IMR-90 (cell line): ENCODE results near the gene NAV2. TPM values are rescaled to one million over a fixed set of nuclear protein-coding genes. Genes with fewer than 3 reads are reported as not detected.

Experiments used
- ATAC-seq: fragments of 200-7000 bp; cut with Tn5 transposase; 2 replicates; pipeline ENCODE4 v1.9.1; 2020; ENCODE audit warnings: low read depth, mild to moderate bottlenecking, moderate library complexity
- BruUV-seq: library from RNA; stranded (reverse); fragments of 400-500 nt; replicated peaks from 2 replicates; lab custom pipeline; 2021; lab: Mats Ljungman, UMichigan
- CTCF ChIA-PET: fragments of 300-600 bp; formaldehyde crosslinking; extraction: SDS; loops from one replicate; lab custom pipeline; 2021; ENCODE audit warnings: antibody characterized with exemption; lab: Yijun Ruan, JAX
- POLR2A ChIA-PET: fragments of 300-600 bp; sonication (Branson Sonifier 250); formaldehyde crosslinking; loops from one replicate; lab custom pipeline; 2022; ENCODE audit warnings: antibody characterized with exemption; ENCODE audit not compliant: unreplicated experiment; lab: Charles Lee
- DNase-seq: peaks from one replicate; pipeline ENCODE4 v3.0.0; 2013
- H2AFZ ChIP-seq: replicated peaks from 2 replicates; pipeline ENCODE3; 2013; ENCODE audit warnings: low read length, mild to moderate bottlenecking; ENCODE audit not compliant: poor library complexity
- H2AK5ac ChIP-seq: 2 replicates; pipeline ENCODE4 v1.6.1; 2013; ENCODE audit warnings: low read depth, low read length, inconsistent platforms
- H2AK9ac ChIP-seq: replicated peaks from 2 replicates; pipeline ENCODE3; 2013; ENCODE audit warnings: mild to moderate bottlenecking, low read depth, low read length, moderate library complexity; ENCODE audit not compliant: poor library complexity
- H2BK120ac ChIP-seq: 2 replicates; pipeline ENCODE4 v1.6.1; 2013; ENCODE audit warnings: low read depth, low read length, inconsistent platforms
- H2BK15ac ChIP-seq: 3 replicates; pipeline ENCODE4 v1.6.1; 2013; ENCODE audit warnings: low read depth, low read length, inconsistent platforms
- H2BK20ac ChIP-seq: 2 replicates; pipeline ENCODE4 v1.6.1; 2013; ENCODE audit warnings: low read depth, mild to moderate bottlenecking, inconsistent platforms, low read length, moderate library complexity
- H2BK5ac ChIP-seq: 2 replicates; pipeline ENCODE4 v1.6.1; 2013; ENCODE audit warnings: mild to moderate bottlenecking, low read depth, low read length, inconsistent platforms; ENCODE audit not compliant: poor library complexity, severe bottlenecking
- H3K14ac ChIP-seq: replicated peaks from 2 replicates; pipeline ENCODE4 v1.6.1; 2013; ENCODE audit warnings: low read depth, low read length, inconsistent platforms
- H3K18ac ChIP-seq: 2 replicates; pipeline ENCODE4 v1.6.1; 2013; ENCODE audit warnings: low read depth, low read length, control low read depth
- H3K23ac ChIP-seq: 2 replicates; pipeline ENCODE4 v1.6.1; 2013; ENCODE audit warnings: low read depth, low read length, inconsistent platforms
- H3K27ac ChIP-seq: 2 replicates; pipeline ENCODE4 v1.5.1; 2013; ENCODE audit warnings: mild to moderate bottlenecking, control low read depth, low read length; ENCODE audit not compliant: insufficient read depth
- H3K27me3 ChIP-seq: 2 replicates; pipeline ENCODE4 v1.6.1; 2013; ENCODE audit warnings: low read length; ENCODE audit not compliant: control insufficient read depth, insufficient read depth
- H3K36me3 ChIP-seq: 2 replicates; pipeline ENCODE4 v1.6.1; 2013; ENCODE audit warnings: low read length, mixed read lengths; ENCODE audit not compliant: control insufficient read depth, insufficient read depth
- H3K4ac ChIP-seq: 2 replicates; pipeline ENCODE4 v1.6.1; 2013; ENCODE audit warnings: low read depth, low read length, inconsistent platforms
- H3K4me1 ChIP-seq: 2 replicates; pipeline ENCODE4 v1.6.1; 2013; ENCODE audit warnings: low read length, mixed read lengths; ENCODE audit not compliant: control insufficient read depth, insufficient read depth
- H3K4me2 ChIP-seq: 2 replicates; pipeline ENCODE4 v1.6.1; 2013; ENCODE audit warnings: low read depth, mild to moderate bottlenecking, control low read depth, low read length, moderate library complexity
- H3K4me3 ChIP-seq: 2 replicates; pipeline ENCODE4 v1.5.1; 2013; ENCODE audit warnings: low read depth, mild to moderate bottlenecking, control low read depth, low read length, moderate library complexity; ENCODE audit not compliant: insufficient read depth
- H3K56ac ChIP-seq: 2 replicates; pipeline ENCODE4 v1.6.1; 2013; ENCODE audit warnings: low read length, inconsistent platforms; ENCODE audit not compliant: insufficient read depth; ENCODE audit errors: extremely low read depth
- H3K79me1 ChIP-seq, 2 experiments: 2 replicates each; pipeline ENCODE4 v1.6.1; 2013; ENCODE audit warnings: low read length in 2 of 2, inconsistent platforms in 1 of 2, low read depth in 1 of 2
- H3K9ac ChIP-seq: 2 replicates; pipeline ENCODE4 v1.6.1; 2013; ENCODE audit warnings: low read depth, low read length, control low read depth
- H3K9me1 ChIP-seq: 2 replicates; pipeline ENCODE4 v1.6.1; 2013; ENCODE audit warnings: low read length, inconsistent platforms; ENCODE audit not compliant: insufficient read depth
- H3K9me3 ChIP-seq: 2 replicates; pipeline ENCODE4 v1.6.1; 2013; ENCODE audit warnings: low read length; ENCODE audit not compliant: control insufficient read depth, insufficient read depth
- H4K20me1 ChIP-seq: 2 replicates; pipeline ENCODE4 v1.6.1; 2013; ENCODE audit warnings: low read length, inconsistent platforms; ENCODE audit not compliant: insufficient read depth
- H4K5ac ChIP-seq: 2 replicates; pipeline ENCODE4 v1.6.1; 2013; ENCODE audit warnings: mild to moderate bottlenecking, low read depth, low read length, control low read depth
- H4K8ac ChIP-seq, 2 experiments: 2 replicates each; pipeline ENCODE4 v1.6.1; 2013; ENCODE audit warnings: low read depth in 2 of 2, low read length in 2 of 2, control low read depth in 1 of 2, inconsistent platforms in 1 of 2
- H4K91ac ChIP-seq: 2 replicates; pipeline ENCODE4 v1.6.1; 2013; ENCODE audit warnings: low read depth, low read length, inconsistent platforms; ENCODE audit not compliant: insufficient read depth
- BHLHE40 ChIP-seq: fragments of 150-350 bp; IDR thresholded peaks from 2 replicates; pipeline ENCODE4 v1.6.1; 2016; ENCODE audit warnings: mild to moderate bottlenecking, low read depth, low read length
- CEBPB ChIP-seq: IDR thresholded peaks from 2 replicates; pipeline ENCODE4 v1.6.1; 2012; ENCODE audit warnings: low read depth, low read length, improper control_type of control experiment
- MAFK ChIP-seq: IDR thresholded peaks from 2 replicates; pipeline ENCODE4 v1.6.1; 2012; ENCODE audit warnings: low read depth, low read length, improper control_type of control experiment
- MAZ ChIP-seq: IDR thresholded peaks from 2 replicates; pipeline ENCODE4 v1.6.1; 2012; ENCODE audit warnings: low read depth, mild to moderate bottlenecking, low read length, improper control_type of control experiment, moderate library complexity, borderline replicate concordance
- MXI1 ChIP-seq: IDR thresholded peaks from 2 replicates; pipeline ENCODE4 v1.6.1; 2012; ENCODE audit warnings: low read depth, mild to moderate bottlenecking, low read length, moderate library complexity, borderline replicate concordance
- NFE2L2 ChIP-seq: fragments of 150-350 bp; IDR thresholded peaks from 2 replicates; pipeline ENCODE4 v1.6.1; 2016; ENCODE audit warnings: low read depth, mild to moderate bottlenecking, low read length
- POLR2A ChIP-seq: IDR thresholded peaks from 2 replicates; pipeline ENCODE4 v1.6.1; 2012; ENCODE audit warnings: mild to moderate bottlenecking, low read depth, low read length
- RAD21 ChIP-seq: IDR thresholded peaks from 2 replicates; pipeline ENCODE4 v1.6.1; 2012; ENCODE audit warnings: low read length, improper control_type of control experiment
- RCOR1 ChIP-seq: IDR thresholded peaks from 2 replicates; pipeline ENCODE4 v1.6.1; 2012; ENCODE audit warnings: mild to moderate bottlenecking, low read length, improper control_type of control experiment; ENCODE audit not compliant: insufficient replicate concordance
- RFX5 ChIP-seq: IDR thresholded peaks from 2 replicates; pipeline ENCODE4 v1.8.0; 2012; ENCODE audit warnings: low read depth, mild to moderate bottlenecking, low read length, moderate library complexity
- SMC3 ChIP-seq: fragments of 150-350 bp; IDR thresholded peaks from 2 replicates; pipeline ENCODE4 v1.6.1; 2016; ENCODE audit warnings: low read depth, mild to moderate bottlenecking, antibody characterized with exemption, low read length, moderate library complexity
- WGBS, 2 experiments: methylation state at CpG; one replicate each; pipeline versions ENCODE4 v1.1.5 to v1.1.7; 2013; ENCODE audit warnings: missing lambda C conversion rate in 2 of 2; ENCODE audit not compliant: insufficient read length in 1 of 2; ENCODE audit errors: extremely low coverage in 2 of 2; 5-methylcytosine and 5-hydroxymethylcytosine counted together
- dilution Hi-C: fragments of 300-500 bp; cut with HindIII; formaldehyde crosslinking; loops from one replicate; pipeline ENCODE4 v1.14.3; 2018; ENCODE audit warnings: low sequenced_read_pairs; ENCODE audit not compliant: unreplicated experiment
- in situ Hi-C: fragments of 300-500 bp; cut with MboI; formaldehyde crosslinking; loops from 3 replicates; pipeline ENCODE4 v1.14.3; 2019; ENCODE audit warnings: low sequenced_read_pairs, inconsistent platforms, mixed read lengths
- intact Hi-C: fragments of 100-400 bp; cut with micrococcal nuclease; formaldehyde crosslinking; loops from 2 replicates; pipeline ENCODE4 v1.10.0; 2022
- polyA plus RNA-seq, 3 experiments: library from polyadenylated mRNA; depleted of rRNA; stranded (reverse); fragments of >200 nt; gene quantifications; 2 replicates each; pipeline ENCODE4 v1.2.3, GENCODE V29; 2012; ENCODE audit warnings: low replicate concordance in 1 of 3
- total RNA-seq: library from RNA; depleted of rRNA; stranded (reverse); fragments of >200 nt; gene quantifications from 2 replicates; pipeline ENCODE4 v1.2.3, GENCODE V29; 2012
- TF ChIP-seq, protein P1 (sequence below): conservative IDR thresholded peaks from 2 replicates; pipeline ENCODE4 v1.5.1; 2012; ENCODE audit warnings: mild to moderate bottlenecking, low read depth, low read length, improper control_type of control experiment
- TF ChIP-seq, protein P2 (sequence below): fragments of 150-350 bp; IDR thresholded peaks from 2 replicates; pipeline ENCODE4 v1.6.1; 2016; ENCODE audit warnings: low read depth, mild to moderate bottlenecking, low read length, moderate library complexity, borderline replicate concordance
- TF ChIP-seq, protein P3 (sequence below): fragments of 150-350 bp; IDR thresholded peaks from 2 replicates; pipeline ENCODE4 v1.6.1; 2017; ENCODE audit warnings: mild to moderate bottlenecking, antibody characterized with exemption, low read length, low read depth

Gene NAV2
- total and polyA plus RNA-seq, 2 of the 4 experiments (the other 2 are of a cell fraction), result 4.5 to 12.6 TPM

DNA sequence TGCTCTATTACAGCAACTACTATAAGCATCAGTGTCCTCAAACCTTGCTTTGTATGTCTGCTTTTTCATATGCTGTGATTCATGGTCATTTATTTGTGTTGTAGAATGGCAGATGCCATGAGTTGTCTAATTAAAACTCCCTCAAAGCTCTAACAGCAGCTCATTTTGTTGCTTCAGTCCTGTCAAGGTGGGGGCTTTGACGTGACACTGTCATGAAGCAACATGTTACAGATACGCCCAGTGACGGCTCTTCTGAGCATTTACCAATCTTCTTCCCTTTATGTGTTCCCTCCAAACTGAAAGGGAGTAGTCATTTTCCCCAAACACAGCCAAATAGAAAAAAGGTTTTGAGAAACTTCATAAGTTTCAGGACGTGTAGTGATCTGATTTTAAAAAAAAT, 340.9 kb downstream of the NAV2 start:
- peaks cover 4 to 7% of the 10 kb centered on the region in 2 experiments; a peak in 2 of 4 replicates for H3K79me1 ChIP-seq
- H3K27ac ChIP-seq, result no peak overlapping the region
- H3K4me2 ChIP-seq, result no peak overlapping the region
- H2BK120ac ChIP-seq, result no peak overlapping the region
- peaks cover 20% of the 10 kb centered on the region for H3K4me1 ChIP-seq
- H3K23ac ChIP-seq, result no peak overlapping the region
- intact Hi-C loops, result no loop called here
- H3K9me3 ChIP-seq, result no peaks in the 10 kb centered on the region
- H2BK20ac ChIP-seq, result no peak overlapping the region
- H3K18ac ChIP-seq, result no peak overlapping the region
- BruUV-seq, result no TSS peak
- CTCF ChIA-PET, result no interaction called here
- DNase-seq (no peak), ATAC-seq (no peak)
- in situ Hi-C loops, result no loop called here
- WGBS, 2 experiments, result no CpG with 5 or more reads among the region's 4 CpGs
- no peak overlapping the region for H2AFZ ChIP-seq
- no peak overlapping the region for H2BK15ac ChIP-seq
- H4K20me1 ChIP-seq, result peaks cover 4% of the 10 kb centered on the region; the same call in 1 of the 2 replicates
- H3K56ac ChIP-seq, result no peak overlapping the region
- H3K36me3 ChIP-seq, result peaks cover 29% of the 10 kb centered on the region
- H2AK5ac ChIP-seq, result no peak overlapping the region
- no peak for TF ChIP-seq BHLHE40
- TF ChIP-seq RCOR1, result no peak
- no peak for TF ChIP-seq NFE2L2
- TF ChIP-seq RFX5, result no peak
- no peak for TF ChIP-seq CEBPB
- no peak for TF ChIP-seq MXI1
- TF ChIP-seq POLR2A, result no peak
- TF ChIP-seq MAFK, result no peak
- TF ChIP-seq MAZ, result no peak
- TF ChIP-seq RAD21, result no peak
- TF ChIP-seq, protein P1, sequence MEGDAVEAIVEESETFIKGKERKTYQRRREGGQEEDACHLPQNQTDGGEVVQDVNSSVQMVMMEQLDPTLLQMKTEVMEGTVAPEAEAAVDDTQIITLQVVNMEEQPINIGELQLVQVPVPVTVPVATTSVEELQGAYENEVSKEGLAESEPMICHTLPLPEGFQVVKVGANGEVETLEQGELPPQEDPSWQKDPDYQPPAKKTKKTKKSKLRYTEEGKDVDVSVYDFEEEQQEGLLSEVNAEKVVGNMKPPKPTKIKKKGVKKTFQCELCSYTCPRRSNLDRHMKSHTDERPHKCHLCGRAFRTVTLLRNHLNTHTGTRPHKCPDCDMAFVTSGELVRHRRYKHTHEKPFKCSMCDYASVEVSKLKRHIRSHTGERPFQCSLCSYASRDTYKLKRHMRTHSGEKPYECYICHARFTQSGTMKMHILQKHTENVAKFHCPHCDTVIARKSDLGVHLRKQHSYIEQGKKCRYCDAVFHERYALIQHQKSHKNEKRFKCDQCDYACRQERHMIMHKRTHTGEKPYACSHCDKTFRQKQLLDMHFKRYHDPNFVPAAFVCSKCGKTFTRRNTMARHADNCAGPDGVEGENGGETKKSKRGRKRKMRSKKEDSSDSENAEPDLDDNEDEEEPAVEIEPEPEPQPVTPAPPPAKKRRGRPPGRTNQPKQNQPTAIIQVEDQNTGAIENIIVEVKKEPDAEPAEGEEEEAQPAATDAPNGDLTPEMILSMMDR, result no peak
- TF ChIP-seq SMC3, result no peak
- TF ChIP-seq, protein P2, sequence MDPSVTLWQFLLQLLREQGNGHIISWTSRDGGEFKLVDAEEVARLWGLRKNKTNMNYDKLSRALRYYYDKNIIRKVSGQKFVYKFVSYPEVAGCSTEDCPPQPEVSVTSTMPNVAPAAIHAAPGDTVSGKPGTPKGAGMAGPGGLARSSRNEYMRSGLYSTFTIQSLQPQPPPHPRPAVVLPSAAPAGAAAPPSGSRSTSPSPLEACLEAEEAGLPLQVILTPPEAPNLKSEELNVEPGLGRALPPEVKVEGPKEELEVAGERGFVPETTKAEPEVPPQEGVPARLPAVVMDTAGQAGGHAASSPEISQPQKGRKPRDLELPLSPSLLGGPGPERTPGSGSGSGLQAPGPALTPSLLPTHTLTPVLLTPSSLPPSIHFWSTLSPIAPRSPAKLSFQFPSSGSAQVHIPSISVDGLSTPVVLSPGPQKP, result no peak
- TF ChIP-seq, protein P3, sequence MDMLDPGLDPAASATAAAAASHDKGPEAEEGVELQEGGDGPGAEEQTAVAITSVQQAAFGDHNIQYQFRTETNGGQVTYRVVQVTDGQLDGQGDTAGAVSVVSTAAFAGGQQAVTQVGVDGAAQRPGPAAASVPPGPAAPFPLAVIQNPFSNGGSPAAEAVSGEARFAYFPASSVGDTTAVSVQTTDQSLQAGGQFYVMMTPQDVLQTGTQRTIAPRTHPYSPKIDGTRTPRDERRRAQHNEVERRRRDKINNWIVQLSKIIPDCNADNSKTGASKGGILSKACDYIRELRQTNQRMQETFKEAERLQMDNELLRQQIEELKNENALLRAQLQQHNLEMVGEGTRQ, result no peak
- peaks cover 33% of the 10 kb centered on the region; the same call in 1 of the 2 replicates for H3K9me1 ChIP-seq
- dilution Hi-C loops, result no loop called here
- H3K14ac ChIP-seq, result no peak overlapping the region
- no peak overlapping the region for H2AK9ac ChIP-seq
- H4K5ac ChIP-seq, result no peak overlapping the region
- H4K8ac ChIP-seq, result no peak overlapping the region
- H2BK5ac ChIP-seq, result no peak overlapping the region
- H3K4me3 ChIP-seq, result no peak overlapping the region
- no peak overlapping the region for H3K9ac ChIP-seq
- no peak overlapping the region for H3K4ac ChIP-seq
- no peaks in the 10 kb centered on the region for H3K27me3 ChIP-seq
- H4K91ac ChIP-seq, result no peak overlapping the region
- POLR2A ChIA-PET, result no interaction called here
